IMR-90 (cell line): ENCODE results near the gene CADM3. TPM values are rescaled to one million over a fixed set of nuclear protein-coding genes. Genes with fewer than 3 reads are reported as not detected.

Experiments
- ATAC-seq: fragments of 200-7000 bp; cut with Tn5 transposase; 2 replicates; pipeline ENCODE4 v1.9.1; 2020; ENCODE audit warnings: low read depth, mild to moderate bottlenecking, moderate library complexity
- BruUV-seq: library from RNA; stranded (reverse); fragments of 400-500 nt; replicated peaks from 2 replicates; lab custom pipeline; 2021; lab: Mats Ljungman, UMichigan
- CTCF ChIA-PET: fragments of 300-600 bp; formaldehyde crosslinking; extraction: SDS; loops from one replicate; lab custom pipeline; 2021; ENCODE audit warnings: antibody characterized with exemption; lab: Yijun Ruan, JAX
- POLR2A ChIA-PET: fragments of 300-600 bp; sonication (Branson Sonifier 250); formaldehyde crosslinking; loops from one replicate; lab custom pipeline; 2022; ENCODE audit warnings: antibody characterized with exemption; ENCODE audit not compliant: unreplicated experiment; lab: Charles Lee
- DNase-seq: peaks from one replicate; pipeline ENCODE4 v3.0.0; 2013
- H2AFZ ChIP-seq: replicated peaks from 2 replicates; pipeline ENCODE3; 2013; ENCODE audit warnings: low read length, mild to moderate bottlenecking; ENCODE audit not compliant: poor library complexity
- H2AK5ac ChIP-seq: 2 replicates; pipeline ENCODE4 v1.6.1; 2013; ENCODE audit warnings: low read depth, low read length, inconsistent platforms
- H2AK9ac ChIP-seq: replicated peaks from 2 replicates; pipeline ENCODE3; 2013; ENCODE audit warnings: mild to moderate bottlenecking, low read depth, low read length, moderate library complexity; ENCODE audit not compliant: poor library complexity
- H2BK120ac ChIP-seq: 2 replicates; pipeline ENCODE4 v1.6.1; 2013; ENCODE audit warnings: low read depth, low read length, inconsistent platforms
- H2BK15ac ChIP-seq: 3 replicates; pipeline ENCODE4 v1.6.1; 2013; ENCODE audit warnings: low read depth, low read length, inconsistent platforms
- H2BK20ac ChIP-seq: 2 replicates; pipeline ENCODE4 v1.6.1; 2013; ENCODE audit warnings: low read depth, mild to moderate bottlenecking, inconsistent platforms, low read length, moderate library complexity
- H2BK5ac ChIP-seq: 2 replicates; pipeline ENCODE4 v1.6.1; 2013; ENCODE audit warnings: mild to moderate bottlenecking, low read depth, low read length, inconsistent platforms; ENCODE audit not compliant: poor library complexity, severe bottlenecking
- H3K14ac ChIP-seq: replicated peaks from 2 replicates; pipeline ENCODE4 v1.6.1; 2013; ENCODE audit warnings: low read depth, low read length, inconsistent platforms
- H3K18ac ChIP-seq: 2 replicates; pipeline ENCODE4 v1.6.1; 2013; ENCODE audit warnings: low read depth, low read length, control low read depth
- H3K23ac ChIP-seq: 2 replicates; pipeline ENCODE4 v1.6.1; 2013; ENCODE audit warnings: low read depth, low read length, inconsistent platforms
- H3K27ac ChIP-seq: 2 replicates; pipeline ENCODE4 v1.5.1; 2013; ENCODE audit warnings: mild to moderate bottlenecking, control low read depth, low read length; ENCODE audit not compliant: insufficient read depth
- H3K27me3 ChIP-seq: 2 replicates; pipeline ENCODE4 v1.6.1; 2013; ENCODE audit warnings: low read length; ENCODE audit not compliant: control insufficient read depth, insufficient read depth
- H3K36me3 ChIP-seq: 2 replicates; pipeline ENCODE4 v1.6.1; 2013; ENCODE audit warnings: low read length, mixed read lengths; ENCODE audit not compliant: control insufficient read depth, insufficient read depth
- H3K4ac ChIP-seq: 2 replicates; pipeline ENCODE4 v1.6.1; 2013; ENCODE audit warnings: low read depth, low read length, inconsistent platforms
- H3K4me1 ChIP-seq: 2 replicates; pipeline ENCODE4 v1.6.1; 2013; ENCODE audit warnings: low read length, mixed read lengths; ENCODE audit not compliant: control insufficient read depth, insufficient read depth
- H3K4me2 ChIP-seq: 2 replicates; pipeline ENCODE4 v1.6.1; 2013; ENCODE audit warnings: low read depth, mild to moderate bottlenecking, control low read depth, low read length, moderate library complexity
- H3K4me3 ChIP-seq: 2 replicates; pipeline ENCODE4 v1.5.1; 2013; ENCODE audit warnings: low read depth, mild to moderate bottlenecking, control low read depth, low read length, moderate library complexity; ENCODE audit not compliant: insufficient read depth
- H3K56ac ChIP-seq: 2 replicates; pipeline ENCODE4 v1.6.1; 2013; ENCODE audit warnings: low read length, inconsistent platforms; ENCODE audit not compliant: insufficient read depth; ENCODE audit errors: extremely low read depth
- H3K79me1 ChIP-seq, 2 experiments: 2 replicates each; pipeline ENCODE4 v1.6.1; 2013; ENCODE audit warnings: low read length in 2 of 2, inconsistent platforms in 1 of 2, low read depth in 1 of 2
- H3K9ac ChIP-seq: 2 replicates; pipeline ENCODE4 v1.6.1; 2013; ENCODE audit warnings: low read depth, low read length, control low read depth
- H3K9me1 ChIP-seq: 2 replicates; pipeline ENCODE4 v1.6.1; 2013; ENCODE audit warnings: low read length, inconsistent platforms; ENCODE audit not compliant: insufficient read depth
- H3K9me3 ChIP-seq: 2 replicates; pipeline ENCODE4 v1.6.1; 2013; ENCODE audit warnings: low read length; ENCODE audit not compliant: control insufficient read depth, insufficient read depth
- H4K20me1 ChIP-seq: 2 replicates; pipeline ENCODE4 v1.6.1; 2013; ENCODE audit warnings: low read length, inconsistent platforms; ENCODE audit not compliant: insufficient read depth
- H4K5ac ChIP-seq: 2 replicates; pipeline ENCODE4 v1.6.1; 2013; ENCODE audit warnings: mild to moderate bottlenecking, low read depth, low read length, control low read depth
- H4K8ac ChIP-seq, 2 experiments: 2 replicates each; pipeline ENCODE4 v1.6.1; 2013; ENCODE audit warnings: low read depth in 2 of 2, low read length in 2 of 2, control low read depth in 1 of 2, inconsistent platforms in 1 of 2
- H4K91ac ChIP-seq: 2 replicates; pipeline ENCODE4 v1.6.1; 2013; ENCODE audit warnings: low read depth, low read length, inconsistent platforms; ENCODE audit not compliant: insufficient read depth
- CEBPB ChIP-seq: IDR thresholded peaks from 2 replicates; pipeline ENCODE4 v1.6.1; 2012; ENCODE audit warnings: low read depth, low read length, improper control_type of control experiment
- CHD1 ChIP-seq: IDR thresholded peaks from 2 replicates; pipeline ENCODE4 v1.6.1; 2012; ENCODE audit warnings: low read depth, low read length, improper control_type of control experiment
- CTCF ChIP-seq: conservative IDR thresholded peaks from 2 replicates; pipeline ENCODE4 v1.5.1; 2012; ENCODE audit warnings: mild to moderate bottlenecking, low read depth, low read length, improper control_type of control experiment
- FOS ChIP-seq: fragments of 150-350 bp; IDR thresholded peaks from 2 replicates; pipeline ENCODE4 v1.6.1; 2016; ENCODE audit warnings: low read depth, low read length
- MAFK ChIP-seq: IDR thresholded peaks from 2 replicates; pipeline ENCODE4 v1.6.1; 2012; ENCODE audit warnings: low read depth, low read length, improper control_type of control experiment
- MAZ ChIP-seq: IDR thresholded peaks from 2 replicates; pipeline ENCODE4 v1.6.1; 2012; ENCODE audit warnings: low read depth, mild to moderate bottlenecking, low read length, improper control_type of control experiment, moderate library complexity, borderline replicate concordance
- MXI1 ChIP-seq: IDR thresholded peaks from 2 replicates; pipeline ENCODE4 v1.6.1; 2012; ENCODE audit warnings: low read depth, mild to moderate bottlenecking, low read length, moderate library complexity, borderline replicate concordance
- NFE2L2 ChIP-seq: fragments of 150-350 bp; IDR thresholded peaks from 2 replicates; pipeline ENCODE4 v1.6.1; 2016; ENCODE audit warnings: low read depth, mild to moderate bottlenecking, low read length
- POLR2A ChIP-seq: IDR thresholded peaks from 2 replicates; pipeline ENCODE4 v1.6.1; 2012; ENCODE audit warnings: mild to moderate bottlenecking, low read depth, low read length
- RAD21 ChIP-seq: IDR thresholded peaks from 2 replicates; pipeline ENCODE4 v1.6.1; 2012; ENCODE audit warnings: low read length, improper control_type of control experiment
- RFX5 ChIP-seq: IDR thresholded peaks from 2 replicates; pipeline ENCODE4 v1.8.0; 2012; ENCODE audit warnings: low read depth, mild to moderate bottlenecking, low read length, moderate library complexity
- SMC3 ChIP-seq: fragments of 150-350 bp; IDR thresholded peaks from 2 replicates; pipeline ENCODE4 v1.6.1; 2016; ENCODE audit warnings: low read depth, mild to moderate bottlenecking, antibody characterized with exemption, low read length, moderate library complexity
- WGBS, 2 experiments: methylation state at CpG; one replicate each; pipeline versions ENCODE4 v1.1.5 to v1.1.7; 2013; ENCODE audit warnings: missing lambda C conversion rate in 2 of 2; ENCODE audit not compliant: insufficient read length in 1 of 2; ENCODE audit errors: extremely low coverage in 2 of 2; 5-methylcytosine and 5-hydroxymethylcytosine counted together
- dilution Hi-C: fragments of 300-500 bp; cut with HindIII; formaldehyde crosslinking; loops from one replicate; pipeline ENCODE4 v1.14.3; 2018; ENCODE audit warnings: low sequenced_read_pairs; ENCODE audit not compliant: unreplicated experiment
- in situ Hi-C: fragments of 300-500 bp; cut with MboI; formaldehyde crosslinking; loops from 3 replicates; pipeline ENCODE4 v1.14.3; 2019; ENCODE audit warnings: low sequenced_read_pairs, inconsistent platforms, mixed read lengths
- intact Hi-C: fragments of 100-400 bp; cut with micrococcal nuclease; formaldehyde crosslinking; loops from 2 replicates; pipeline ENCODE4 v1.10.0; 2022
- polyA plus RNA-seq, 3 experiments: library from polyadenylated mRNA; depleted of rRNA; stranded (reverse); fragments of >200 nt; gene quantifications; 2 replicates each; pipeline ENCODE4 v1.2.3, GENCODE V29; 2012; ENCODE audit warnings: low replicate concordance in 1 of 3
- total RNA-seq: library from RNA; depleted of rRNA; stranded (reverse); fragments of >200 nt; gene quantifications from 2 replicates; pipeline ENCODE4 v1.2.3, GENCODE V29; 2012
- TF ChIP-seq, protein P1 (sequence below): fragments of 150-350 bp; IDR thresholded peaks from 2 replicates; pipeline ENCODE4 v1.6.1; 2016; ENCODE audit warnings: low read depth, mild to moderate bottlenecking, low read length, moderate library complexity, borderline replicate concordance
- TF ChIP-seq, protein P2 (sequence below): fragments of 150-350 bp; IDR thresholded peaks from 2 replicates; pipeline ENCODE4 v1.6.1; 2017; ENCODE audit warnings: mild to moderate bottlenecking, antibody characterized with exemption, low read length, low read depth

CADM3 gene
- total and polyA plus RNA-seq, 2 of the 4 experiments (the other 2 are of a cell fraction) = not detected

- no peaks in the 10 kb centered on the region for H4K20me1 ChIP-seq
- H3K27me3 ChIP-seq = no peaks in the 10 kb centered on the region; the same call in 1 of the 2 replicates
- no TSS peak for BruUV-seq
- H2BK120ac ChIP-seq = no peak overlapping the region
- H2BK5ac ChIP-seq = no peak overlapping the region
- no peak overlapping the region for H3K4me2 ChIP-seq
- H2AK9ac ChIP-seq = no peak overlapping the region
- intact Hi-C loops = no loop called here
- H3K18ac ChIP-seq = no peak overlapping the region
- H3K56ac ChIP-seq = no peak overlapping the region
- TF ChIP-seq MAZ (no peak), MXI1 (no peak), RFX5 (no peak), POLR2A (no peak), CEBPB (no peak), CHD1 (no peak), FOS (no peak), RAD21 (no peak), NFE2L2 (no peak), MAFK (no peak), SMC3 (no peak), CTCF (no peak)
- TF ChIP-seq, protein P1, sequence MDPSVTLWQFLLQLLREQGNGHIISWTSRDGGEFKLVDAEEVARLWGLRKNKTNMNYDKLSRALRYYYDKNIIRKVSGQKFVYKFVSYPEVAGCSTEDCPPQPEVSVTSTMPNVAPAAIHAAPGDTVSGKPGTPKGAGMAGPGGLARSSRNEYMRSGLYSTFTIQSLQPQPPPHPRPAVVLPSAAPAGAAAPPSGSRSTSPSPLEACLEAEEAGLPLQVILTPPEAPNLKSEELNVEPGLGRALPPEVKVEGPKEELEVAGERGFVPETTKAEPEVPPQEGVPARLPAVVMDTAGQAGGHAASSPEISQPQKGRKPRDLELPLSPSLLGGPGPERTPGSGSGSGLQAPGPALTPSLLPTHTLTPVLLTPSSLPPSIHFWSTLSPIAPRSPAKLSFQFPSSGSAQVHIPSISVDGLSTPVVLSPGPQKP = no peak
- TF ChIP-seq, protein P2, sequence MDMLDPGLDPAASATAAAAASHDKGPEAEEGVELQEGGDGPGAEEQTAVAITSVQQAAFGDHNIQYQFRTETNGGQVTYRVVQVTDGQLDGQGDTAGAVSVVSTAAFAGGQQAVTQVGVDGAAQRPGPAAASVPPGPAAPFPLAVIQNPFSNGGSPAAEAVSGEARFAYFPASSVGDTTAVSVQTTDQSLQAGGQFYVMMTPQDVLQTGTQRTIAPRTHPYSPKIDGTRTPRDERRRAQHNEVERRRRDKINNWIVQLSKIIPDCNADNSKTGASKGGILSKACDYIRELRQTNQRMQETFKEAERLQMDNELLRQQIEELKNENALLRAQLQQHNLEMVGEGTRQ = no peak
- ChIA-PET POLR2A (no interaction called here), CTCF (no interaction called here)
- no peaks in the 10 kb centered on the region for H3K4me1 ChIP-seq
- WGBS, 2 experiments = 29% methylated on average over 1 of the region's 4 CpGs; no CpG with 5 or more reads in 1 of the 2 experiments
- H2AK5ac ChIP-seq = no peak overlapping the region
- H3K4me3 ChIP-seq = no peak overlapping the region
- H3K23ac ChIP-seq = no peak overlapping the region
- H3K9ac ChIP-seq = no peak overlapping the region
- ATAC-seq (no peak), DNase-seq (no peak)
- no peak overlapping the region for H2AFZ ChIP-seq
- no peak overlapping the region for H2BK20ac ChIP-seq
- no peak overlapping the region for H2BK15ac ChIP-seq
- no peaks in the 10 kb centered on the region for H3K79me1 ChIP-seq
- dilution Hi-C loops = no loop called here
- H3K9me3 ChIP-seq = no peaks in the 10 kb centered on the region
- no peak overlapping the region for H3K4ac ChIP-seq
- no peaks in the 10 kb centered on the region for H3K9me1 ChIP-seq
- H4K91ac ChIP-seq = no peak overlapping the region
- H4K8ac ChIP-seq = no peak overlapping the region
- H3K36me3 ChIP-seq = no peaks in the 10 kb centered on the region
- in situ Hi-C loops = no loop called here
- H4K5ac ChIP-seq = no peak overlapping the region
- H3K27ac ChIP-seq = no peak overlapping the region
- no peak overlapping the region for H3K14ac ChIP-seq
Measured at GRCh38 chr1:159181328-159182024, 10.1 kb downstream of the CADM3 start.
